Measurements from ENCODE around the gene CD48.
A peak's percentile ranks its signal among the peaks of the same experiment; 100 is the strongest.

CD48 gene

DNA sequence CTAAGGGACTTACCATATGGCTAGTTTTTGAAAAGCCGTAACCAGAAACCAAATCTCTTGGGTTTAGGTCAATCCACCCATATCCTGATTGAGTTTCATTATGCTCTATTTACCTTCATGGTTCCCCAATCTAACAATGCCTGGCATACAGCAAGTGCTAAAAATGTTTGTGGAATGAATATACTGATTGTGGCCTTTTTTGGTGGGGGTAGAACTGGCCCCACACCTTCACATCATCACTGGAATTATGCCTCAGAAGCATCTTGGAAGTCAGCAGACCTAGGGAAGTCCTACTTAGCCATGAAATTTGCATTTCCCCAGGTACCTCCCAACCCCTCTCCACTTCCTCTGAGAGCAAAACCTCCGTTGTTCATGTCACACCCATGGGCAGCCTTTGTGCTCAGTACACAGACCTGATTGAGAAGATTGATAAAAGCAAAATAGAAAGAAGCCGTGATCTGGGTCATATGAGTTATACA is 47.0 kb downstream of the CD48 start:
- H3K4me2 ChIP-seq (ENCODE audit: low read length), result peak overlapping the region; percentile 52

DNA sequence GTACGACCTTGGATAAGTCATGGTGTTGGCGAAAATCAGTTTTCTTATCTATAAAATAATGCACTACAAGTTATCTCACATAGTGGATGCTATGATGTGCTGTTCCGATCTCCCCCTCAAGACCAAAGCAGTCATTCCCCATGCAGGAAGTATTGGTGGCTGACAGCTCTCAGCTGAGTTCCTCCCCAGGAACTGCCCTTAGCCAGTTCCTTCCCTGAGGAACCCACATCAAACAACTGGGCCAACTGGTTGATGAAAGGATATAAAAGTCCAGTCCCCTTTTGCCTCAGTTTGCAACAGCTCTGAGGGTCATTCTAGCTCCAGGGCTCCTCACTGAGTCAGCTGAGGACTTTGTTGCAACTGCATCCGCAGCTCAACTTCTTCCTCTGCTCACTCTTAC is 48.7 kb downstream of the CD48 start:
- Histone ChIP-seq H2AFZ (ENCODE audit: low read depth, low read length) (no peak overlapping the region), H3K36me3 (replicated peaks; ENCODE audit: low read depth, low read length) (no peaks in the 10 kb centered on the region), H3K4me1 (ENCODE audit: low read length) (peaks cover 40% of the 10 kb centered on the region), H3K27me3 (ENCODE audit: low read depth, low read length) (no peaks in the 10 kb centered on the region), H3K9me3 (ENCODE audit: insufficient read depth, low read length) (peaks cover 14% of the 10 kb centered on the region), H3K79me2 (ENCODE audit: low read length) (no peaks in the 10 kb centered on the region), H3K4me2 (ENCODE audit: low read length) (no peak overlapping the region), H3K4me3 (ENCODE audit: low read length) (no peak overlapping the region), H3K9ac (ENCODE audit: low read length) (no peak overlapping the region), H3K27ac (ENCODE audit: low read length) (no peak overlapping the region), H4K20me1 (ENCODE audit: insufficient read depth, low read length) (no peaks in the 10 kb centered on the region)
- TF ChIP-seq CTCF (IDR thresholded peaks at IDR 0.05; ENCODE audit: low read depth, low read length) (no peak), EZH2phosphoT487 (IDR thresholded peaks at IDR 0.05; ENCODE audit: low read depth) (no peak)

More for the DNA sequence above, 47.0 kb downstream of the CD48 start:
- peaks cover 18% of the 10 kb centered on the region for H3K9me3 ChIP-seq (ENCODE audit: insufficient read depth, low read length)
- TF ChIP-seq CTCF (IDR thresholded peaks at IDR 0.05; ENCODE audit: low read depth, low read length) (no peak), EZH2phosphoT487 (IDR thresholded peaks at IDR 0.05; ENCODE audit: low read depth) (no peak)
- peak overlapping the region; percentile 8; the same call in 1 of the 2 replicates for H2AFZ ChIP-seq (ENCODE audit: low read depth, low read length)
- no peak overlapping the region for H3K9ac ChIP-seq (ENCODE audit: low read length)
- peak overlapping the region; percentile 15; the same call in 1 of the 2 replicates for H3K4me3 ChIP-seq (ENCODE audit: low read length)
- H3K79me2 ChIP-seq (ENCODE audit: low read length), result no peaks in the 10 kb centered on the region
- no peaks in the 10 kb centered on the region for H3K36me3 ChIP-seq (replicated peaks; ENCODE audit: low read depth, low read length)
- peak overlapping the region; percentile 62 for H3K27ac ChIP-seq (ENCODE audit: low read length)
- no peaks in the 10 kb centered on the region for H3K27me3 ChIP-seq (ENCODE audit: low read depth, low read length)
- peaks cover 39% of the 10 kb centered on the region for H3K4me1 ChIP-seq (ENCODE audit: low read length)
- no peaks in the 10 kb centered on the region for H4K20me1 ChIP-seq (ENCODE audit: insufficient read depth, low read length)

- Histone ChIP-seq H3K4me3 (ENCODE audit: low read length) (no peak overlapping the region), H3K9me3 (ENCODE audit: insufficient read depth, low read length) (peaks cover 14% of the 10 kb centered on the region), H3K79me2 (ENCODE audit: low read length) (no peaks in the 10 kb centered on the region), H3K9ac (ENCODE audit: low read length) (no peak overlapping the region), H2AFZ (ENCODE audit: low read depth, low read length) (no peak overlapping the region), H4K20me1 (ENCODE audit: insufficient read depth, low read length) (no peaks in the 10 kb centered on the region), H3K4me2 (ENCODE audit: low read length) (no peak overlapping the region), H3K27ac (ENCODE audit: low read length) (no peak overlapping the region), H3K4me1 (ENCODE audit: low read length) (peaks cover 58% of the 10 kb centered on the region), H3K27me3 (ENCODE audit: low read depth, low read length) (no peaks in the 10 kb centered on the region), H3K36me3 (replicated peaks; ENCODE audit: low read depth, low read length) (no peaks in the 10 kb centered on the region)
- TF ChIP-seq EZH2phosphoT487 (IDR thresholded peaks at IDR 0.05; ENCODE audit: low read depth) (no peak), CTCF (IDR thresholded peaks at IDR 0.05; ENCODE audit: low read depth, low read length) (no peak)
Observed at GRCh38 chr1:160659566-160659965, 52.1 kb downstream of the CD48 start.

- H3K4me1 ChIP-seq (ENCODE audit: low read length), result peaks cover 58% of the 10 kb centered on the region
- peaks cover 14% of the 10 kb centered on the region for H3K9me3 ChIP-seq (ENCODE audit: insufficient read depth, low read length)
- H2AFZ ChIP-seq (ENCODE audit: low read depth, low read length), result no peak overlapping the region
- H3K27me3 ChIP-seq (ENCODE audit: low read depth, low read length), result no peaks in the 10 kb centered on the region
- no peaks in the 10 kb centered on the region for H3K79me2 ChIP-seq (ENCODE audit: low read length)
- H3K4me2 ChIP-seq (ENCODE audit: low read length), result no peak overlapping the region
- no peak overlapping the region for H3K27ac ChIP-seq (ENCODE audit: low read length)
- H3K36me3 ChIP-seq (replicated peaks; ENCODE audit: low read depth, low read length), result no peaks in the 10 kb centered on the region
- H3K4me3 ChIP-seq (ENCODE audit: low read length), result no peak overlapping the region
- H3K9ac ChIP-seq (ENCODE audit: low read length), result no peak overlapping the region
- H4K20me1 ChIP-seq (ENCODE audit: insufficient read depth, low read length), result no peaks in the 10 kb centered on the region
- no peak for TF ChIP-seq CTCF (IDR thresholded peaks at IDR 0.05; ENCODE audit: low read depth, low read length)
- no peak for TF ChIP-seq EZH2phosphoT487 (IDR thresholded peaks at IDR 0.05; ENCODE audit: low read depth)
Observed at GRCh38 chr1:160658814-160659193, 52.8 kb downstream of the CD48 start.

Data from OCI-LY3 (cell line).